ENCODE measurements around the gene RPGRIP1L. TPM values are rescaled to one million over a fixed set of nuclear protein-coding genes. Genes with fewer than 3 reads are reported as not detected.

The RPGRIP1L gene
- polyA plus RNA-seq, 2 of the 4 experiments (the other 2 are of a cell fraction), result 13.0 to 19.6 TPM

- no peak for DNase-seq (ENCODE audit: low read depth in 1 of 2, low spot score in 1 of 2)
- WGBS (ENCODE audit: missing lambda C conversion rate), result 93% methylated on average over 3 of the region's 3 CpGs
- ChIA-PET CTCF (no interaction called here), POLR2A (no interaction called here)
- TF ChIP-seq EP300 (IDR thresholded peaks at IDR 0.05), result no peak
- no peak for TF ChIP-seq KDM5A (IDR thresholded peaks at IDR 0.05)
- no peak for TF ChIP-seq PBX3 (IDR thresholded peaks at IDR 0.05)
- TF ChIP-seq ZNF302 (CRISPR knock-in tag; IDR thresholded peaks at IDR 0.05), result no peak
- no peak for TF ChIP-seq MAFK (IDR thresholded peaks at IDR 0.05; ENCODE audit: partially characterized antibody)
- no peak for TF ChIP-seq RARB (CRISPR knock-in tag; IDR thresholded peaks at IDR 0.05)
- TF ChIP-seq JUN (IDR thresholded peaks at IDR 0.05), result no peak
- TF ChIP-seq SREBF2 (IDR thresholded peaks at IDR 0.05), result no peak
- TF ChIP-seq MAX (IDR thresholded peaks at IDR 0.05), result no peak
- no peak for TF ChIP-seq ZC3H11A (IDR thresholded peaks at IDR 0.05)
- TF ChIP-seq HDAC2 (IDR thresholded peaks at IDR 0.05), result no peak
- no peak for TF ChIP-seq CEBPB (IDR thresholded peaks at IDR 0.05)
- no peak for TF ChIP-seq TP53 (CRISPR knock-in tag; IDR thresholded peaks at IDR 0.05)
- no peak for TF ChIP-seq TFCP2L1 (CRISPR knock-in tag; IDR thresholded peaks at IDR 0.05)
- no peak for TF ChIP-seq POLR2AphosphoS2 (conservative IDR thresholded peaks at IDR 0.05; ENCODE audit: low read length)
- TF ChIP-seq E2F6 (IDR thresholded peaks at IDR 0.05; ENCODE audit: borderline replicate concordance, low read depth), result no peak
- TF ChIP-seq NFE2L2 (conservative IDR thresholded peaks at IDR 0.05; ENCODE audit: low read length), result no peak
- TF ChIP-seq FOSB (CRISPR knock-in tag; IDR thresholded peaks at IDR 0.05), result no peak
- H3K4me2 ChIP-seq, result no peak overlapping the region
- H3K4me3 ChIP-seq, result no peak overlapping the region
- FAIRE-seq, result no peak
- no peaks in the 10 kb centered on the region for H3K4me1 ChIP-seq
- no peak overlapping the region for H3K27ac ChIP-seq
- H3K9me3 ChIP-seq, result peaks cover 7% of the 10 kb centered on the region; the same call in 1 of the 3 replicates
- no peak for ATAC-seq
Observed at GRCh38 chr16:53646506-53646905, 57.2 kb downstream of the RPGRIP1L start.

- ChIA-PET POLR2A (no interaction called here), CTCF (interaction anchor here (1.0 kb wide), 2 partner anchors 8 to 101 kb away, joined by 3 read pairs; no protein-coding TSS in a partner anchor)
- WGBS (ENCODE audit: missing lambda C conversion rate), result 97% methylated on average over 1 of the region's 1 CpG
- H3K27ac ChIP-seq, result no peak overlapping the region
- ATAC-seq, result no peak
- DNase-seq (ENCODE audit: low read depth in 1 of 2, low spot score in 1 of 2), result no peak
- no peaks in the 10 kb centered on the region for H3K4me1 ChIP-seq
- no peak for TF ChIP-seq RFX5 (IDR thresholded peaks at IDR 0.05)
- no peak for TF ChIP-seq FOXS1 (CRISPR knock-in tag; IDR thresholded peaks at IDR 0.05)
- no peak for TF ChIP-seq HEYL (CRISPR knock-in tag; IDR thresholded peaks at IDR 0.05)
- TF ChIP-seq FOSB (CRISPR knock-in tag; IDR thresholded peaks at IDR 0.05), result no peak
- TF ChIP-seq EP300 (IDR thresholded peaks at IDR 0.05), result no peak
- TF ChIP-seq ELK1 (IDR thresholded peaks at IDR 0.05; ENCODE audit: low read depth, low read length), result no peak
- no peak for TF ChIP-seq MYC (IDR thresholded peaks at IDR 0.05; ENCODE audit: borderline replicate concordance, low read length)
- peaks cover 7% of the 10 kb centered on the region; the same call in 1 of the 3 replicates for H3K9me3 ChIP-seq
- H3K4me3 ChIP-seq, result no peak overlapping the region
- no peak for FAIRE-seq
- no peak overlapping the region for H3K4me2 ChIP-seq
Observed at GRCh38 chr16:53643474-53643873, 60.2 kb downstream of the RPGRIP1L start.

- no peaks in the 10 kb centered on the region for H3K4me1 ChIP-seq
- CTCF ChIA-PET, result no interaction called here
- H3K4me2 ChIP-seq, result no peak overlapping the region
- WGBS (ENCODE audit: missing lambda C conversion rate), result 90% methylated on average over 5 of the region's 5 CpGs
- DNase-seq (ENCODE audit: low read depth in 1 of 2, low spot score in 1 of 2) (no peak), ATAC-seq (no peak), FAIRE-seq (no peak)
- no peak overlapping the region for H3K27ac ChIP-seq
- H3K4me3 ChIP-seq, result no peak overlapping the region
- POLR2A ChIA-PET, result no interaction called here
- H3K9me3 ChIP-seq, result peaks cover 7% of the 10 kb centered on the region; the same call in 1 of the 3 replicates
- TF ChIP-seq HOXB5 (CRISPR knock-in tag; IDR thresholded peaks at IDR 0.05) (no peak), HOXB13 (CRISPR knock-in tag; IDR thresholded peaks at IDR 0.05; ENCODE audit: low read depth) (no peak), REST (IDR thresholded peaks at IDR 0.05) (no peak), TFCP2L1 (CRISPR knock-in tag; IDR thresholded peaks at IDR 0.05) (no peak), CTCF (IDR thresholded peaks at IDR 0.05) (no peak), ELK1 (IDR thresholded peaks at IDR 0.05; ENCODE audit: low read depth, low read length) (no peak)
Observed at GRCh38 chr16:53642094-53642493, 61.6 kb downstream of the RPGRIP1L start.
